Measurements from ENCODE around the gene NET1.
"Not testable (repeated sequence)": the region's sequence is repeated elsewhere in the genome, so short reads cannot be mapped to it uniquely, and the experiment has no call there.

The NET1 gene

GRCh38 chr10:5475974-5476807 lies 63.8 kb downstream of the NET1 start:
- DNase-seq (ENCODE audit: low read depth, low spot score); H3K9me3 ChIP-seq (ENCODE audit: insufficient read depth, low read length); H3K4me3 ChIP-seq (ENCODE audit: insufficient read length, low read depth); H3K27me3 ChIP-seq (ENCODE audit: insufficient read depth, insufficient read length); H3K4me1 ChIP-seq (ENCODE audit: insufficient read depth, insufficient read length); H3K36me3 ChIP-seq (ENCODE audit: insufficient read depth, insufficient read length, low read length); H3K9ac ChIP-seq (ENCODE audit: insufficient read length, low read depth): not testable (repeated sequence)

DNA sequence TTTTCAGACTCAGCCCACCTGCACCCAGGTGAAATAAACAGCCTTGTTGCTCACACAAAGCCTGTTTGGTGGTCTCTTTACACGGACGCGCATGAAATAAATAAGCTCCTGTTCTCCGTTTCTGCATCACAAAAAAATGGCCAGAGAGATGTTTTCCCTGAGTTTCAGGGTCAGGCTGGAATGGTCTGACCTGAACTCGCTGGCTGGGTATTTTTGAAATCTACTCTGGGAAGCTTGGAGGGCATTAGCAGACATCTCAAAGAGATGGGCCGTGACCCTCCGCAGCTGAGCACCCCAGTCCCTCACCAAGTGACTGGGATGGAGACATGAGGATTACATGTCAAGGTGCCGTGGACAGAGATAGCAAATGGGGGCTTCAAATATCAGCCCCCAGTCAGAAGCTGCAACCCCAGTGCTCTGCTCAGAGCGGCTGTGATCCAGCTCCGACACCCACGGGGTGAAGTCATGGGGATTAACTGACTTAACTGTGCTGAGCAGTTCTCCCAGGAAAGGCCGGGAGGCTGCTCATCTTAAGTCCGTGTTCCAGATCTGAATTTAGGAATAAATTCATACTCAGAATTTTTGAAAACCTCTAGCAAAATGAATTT lies 64.7 kb downstream of the NET1 start:
- TF ChIP-seq ZNF274 (IDR thresholded peaks at IDR 0.05; ENCODE audit: low read depth, low read length) (no peak), YY1 (IDR thresholded peaks at IDR 0.05; ENCODE audit: insufficient read depth, insufficient read length) (no peak), SUZ12 (IDR thresholded peaks at IDR 0.05; ENCODE audit: extremely low read depth, insufficient read depth, insufficient read length) (no peak)
- peaks cover 7% of the 10 kb centered on the region for H3K4me1 ChIP-seq (ENCODE audit: insufficient read depth, insufficient read length)
- H3K9me3 ChIP-seq (ENCODE audit: insufficient read depth, low read length), result no peaks in the 10 kb centered on the region
- no peaks in the 10 kb centered on the region for H3K36me3 ChIP-seq (ENCODE audit: insufficient read depth, insufficient read length, low read length)
- H3K27me3 ChIP-seq (ENCODE audit: insufficient read depth, insufficient read length), result no peaks in the 10 kb centered on the region
- peak overlapping the region; percentile 62 for H3K9ac ChIP-seq (ENCODE audit: insufficient read length, low read depth)
- no peak overlapping the region for H3K4me3 ChIP-seq (ENCODE audit: insufficient read length, low read depth)
- DNase-seq (ENCODE audit: low read depth, low spot score), result no peak

- Histone ChIP-seq H3K9ac (ENCODE audit: insufficient read length, low read depth) (peak overlapping the region; percentile 6), H3K4me1 (ENCODE audit: insufficient read depth, insufficient read length) (peaks cover 7% of the 10 kb centered on the region), H3K9me3 (ENCODE audit: insufficient read depth, low read length) (no peaks in the 10 kb centered on the region), H3K27me3 (ENCODE audit: insufficient read depth, insufficient read length) (no peaks in the 10 kb centered on the region), H3K36me3 (ENCODE audit: insufficient read depth, insufficient read length, low read length) (no peaks in the 10 kb centered on the region), H3K4me3 (ENCODE audit: insufficient read length, low read depth) (no peak overlapping the region)
- TF ChIP-seq SUZ12 (IDR thresholded peaks at IDR 0.05; ENCODE audit: extremely low read depth, insufficient read depth, insufficient read length), result no peak
- no peak for TF ChIP-seq YY1 (IDR thresholded peaks at IDR 0.05; ENCODE audit: insufficient read depth, insufficient read length)
- no peak for TF ChIP-seq ZNF274 (IDR thresholded peaks at IDR 0.05; ENCODE audit: low read depth, low read length)
- no peak for DNase-seq (ENCODE audit: low read depth, low spot score)
Observed at GRCh38 chr10:5477948-5478693, 65.8 kb downstream of the NET1 start.

DNA sequence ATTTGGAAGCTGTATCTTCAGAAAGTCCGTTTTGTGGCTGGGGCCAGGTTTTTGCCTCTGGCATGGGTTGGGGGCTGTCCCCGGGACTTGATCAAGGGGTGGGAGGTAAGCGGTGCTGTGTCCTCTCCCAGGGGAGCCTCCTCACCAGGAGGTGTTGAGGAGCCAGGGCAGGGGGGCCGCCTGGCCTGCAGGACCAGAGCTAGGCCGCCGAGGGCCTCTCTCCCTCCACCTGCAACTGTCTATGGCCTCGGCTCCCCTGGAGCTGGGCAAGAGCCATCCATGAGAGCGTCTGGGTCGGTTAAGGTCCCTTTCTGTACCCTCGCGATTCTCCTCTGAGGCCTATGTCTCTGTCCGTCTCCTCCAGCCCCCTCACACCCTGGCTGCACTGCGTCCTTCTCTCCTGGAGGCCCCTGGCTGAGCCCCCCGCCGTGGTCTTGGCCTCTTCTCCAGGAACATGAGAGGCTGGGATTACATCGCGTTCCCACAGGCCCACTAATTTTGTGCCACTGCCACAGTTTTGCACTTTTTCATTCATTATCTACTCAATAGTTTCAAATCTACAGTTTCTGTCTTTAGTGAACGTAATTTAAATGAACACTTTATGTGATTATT lies 66.4 kb downstream of the NET1 start:
- H3K27me3 ChIP-seq (ENCODE audit: insufficient read depth, insufficient read length), result no peaks in the 10 kb centered on the region
- TF ChIP-seq YY1 (IDR thresholded peaks at IDR 0.05; ENCODE audit: insufficient read depth, insufficient read length) (no peak), ZNF274 (IDR thresholded peaks at IDR 0.05; ENCODE audit: low read depth, low read length) (no peak)
- H3K4me1 ChIP-seq (ENCODE audit: insufficient read depth, insufficient read length), result peaks cover 7% of the 10 kb centered on the region
- H3K36me3 ChIP-seq (ENCODE audit: insufficient read depth, insufficient read length, low read length), result no peaks in the 10 kb centered on the region
- peak overlapping the region; percentile 6 for H3K9ac ChIP-seq (ENCODE audit: insufficient read length, low read depth)
- H3K4me3 ChIP-seq (ENCODE audit: insufficient read length, low read depth), result no peak overlapping the region
- no peak for DNase-seq (ENCODE audit: low read depth, low spot score)
- no peaks in the 10 kb centered on the region for H3K9me3 ChIP-seq (ENCODE audit: insufficient read depth, low read length)

DNA sequence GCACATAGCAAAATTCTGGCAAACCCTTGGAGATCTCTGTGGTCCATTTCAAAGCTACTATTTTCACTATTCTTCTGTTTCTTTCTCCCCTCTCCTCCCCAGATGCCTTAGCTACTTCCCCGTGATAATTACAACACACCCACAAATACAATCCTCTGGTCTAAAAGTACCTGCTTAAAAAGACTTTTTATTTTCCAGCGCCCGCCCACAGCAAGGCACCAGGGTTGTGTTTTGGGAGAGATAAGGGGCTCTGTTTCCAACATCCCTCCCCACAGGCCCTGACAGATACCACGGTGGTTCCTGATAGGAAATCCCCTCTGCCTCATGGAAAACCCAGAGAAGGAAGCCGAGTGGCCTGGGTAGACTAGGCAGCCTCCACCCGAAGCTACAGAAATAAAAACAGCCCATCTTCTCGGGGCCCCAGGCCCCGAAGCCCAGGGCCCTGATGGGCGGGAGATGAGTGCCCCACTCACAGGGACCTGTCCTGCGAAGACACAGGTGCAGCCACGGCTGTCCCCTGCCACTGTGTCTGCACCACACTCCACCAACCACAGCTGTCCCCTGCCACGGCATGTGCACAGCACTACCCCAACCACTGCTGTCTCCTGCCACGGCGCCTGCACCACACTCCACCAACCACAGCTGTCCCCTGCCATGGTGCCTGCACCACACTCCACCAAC lies 67.3 kb downstream of the NET1 start:
- no peak for TF ChIP-seq YY1 (IDR thresholded peaks at IDR 0.05; ENCODE audit: insufficient read depth, insufficient read length)
- TF ChIP-seq ZNF274 (IDR thresholded peaks at IDR 0.05; ENCODE audit: low read depth, low read length), result no peak
- no peak for TF ChIP-seq SUZ12 (IDR thresholded peaks at IDR 0.05; ENCODE audit: extremely low read depth, insufficient read depth, insufficient read length)
- Histone ChIP-seq H3K36me3 (ENCODE audit: insufficient read depth, insufficient read length, low read length) (no peaks in the 10 kb centered on the region), H3K9ac (ENCODE audit: insufficient read length, low read depth) (no peak overlapping the region), H3K9me3 (ENCODE audit: insufficient read depth, low read length) (no peaks in the 10 kb centered on the region), H3K4me3 (ENCODE audit: insufficient read length, low read depth) (no peak overlapping the region), H3K4me1 (ENCODE audit: insufficient read depth, insufficient read length) (peaks cover 7% of the 10 kb centered on the region), H3K27me3 (ENCODE audit: insufficient read depth, insufficient read length) (no peaks in the 10 kb centered on the region)
- no peak for DNase-seq (ENCODE audit: low read depth, low spot score)

DNA sequence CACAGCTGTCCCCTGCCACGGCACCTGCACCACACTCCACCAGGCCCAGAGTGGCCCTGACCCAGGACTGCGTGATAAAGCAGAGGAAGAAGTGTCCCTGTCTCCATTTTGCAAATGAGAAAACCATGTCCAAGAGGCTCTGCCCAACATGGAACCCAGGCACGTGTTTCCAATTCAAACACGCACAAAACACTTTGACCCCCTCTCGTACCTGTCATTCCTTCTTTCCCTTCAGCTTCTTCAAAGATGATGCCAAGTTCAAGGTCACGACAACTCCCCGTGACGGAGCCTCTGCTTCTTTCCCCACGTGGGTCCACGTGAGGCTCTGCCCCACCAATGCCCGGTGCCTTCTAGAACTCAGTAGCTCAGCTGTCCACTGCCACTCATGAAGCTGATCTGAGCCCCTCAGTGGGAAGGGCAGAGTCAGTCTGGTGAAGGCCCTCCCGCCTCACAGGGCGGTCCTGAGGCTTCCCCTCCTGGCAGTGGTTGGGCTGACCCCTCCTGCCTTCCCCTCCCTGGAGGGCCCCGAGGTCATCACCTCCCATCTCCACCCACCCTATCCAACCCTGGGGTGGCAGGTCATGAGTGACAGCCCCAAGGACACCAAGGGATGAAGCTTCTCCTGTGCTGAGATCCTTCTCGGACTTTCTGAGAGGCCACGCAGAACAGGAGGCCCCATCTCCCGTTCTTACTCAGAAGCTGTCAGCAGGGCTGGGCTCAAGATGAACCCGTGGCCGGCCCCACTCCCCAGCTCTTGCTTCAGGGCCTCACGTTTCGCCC lies 68.0 kb downstream of the NET1 start:
- Histone ChIP-seq H3K4me3 (ENCODE audit: insufficient read length, low read depth) (no peak overlapping the region), H3K4me1 (ENCODE audit: insufficient read depth, insufficient read length) (peaks cover 11% of the 10 kb centered on the region), H3K9me3 (ENCODE audit: insufficient read depth, low read length) (no peaks in the 10 kb centered on the region), H3K9ac (ENCODE audit: insufficient read length, low read depth) (no peak overlapping the region), H3K36me3 (ENCODE audit: insufficient read depth, insufficient read length, low read length) (no peaks in the 10 kb centered on the region), H3K27me3 (ENCODE audit: insufficient read depth, insufficient read length) (no peaks in the 10 kb centered on the region)
- DNase-seq (ENCODE audit: low read depth, low spot score), result no peak
- TF ChIP-seq ZNF274 (IDR thresholded peaks at IDR 0.05; ENCODE audit: low read depth, low read length), result no peak
- TF ChIP-seq SUZ12 (IDR thresholded peaks at IDR 0.05; ENCODE audit: extremely low read depth, insufficient read depth, insufficient read length), result no peak
- TF ChIP-seq YY1 (IDR thresholded peaks at IDR 0.05; ENCODE audit: insufficient read depth, insufficient read length), result no peak

Measured in NT2/D1 (cell line).